Stomach (tissue), 4 donors: ENCODE measurements around the gene TBX15.

Experiments
- EP300 ChIP-seq: sonication (generic); formaldehyde crosslinking; IDR thresholded peaks from one replicate; pipeline ENCODE4 v1.6.1; 2017; ENCODE audit warnings: antibody characterized with exemption
- POLR2AphosphoS5 ChIP-seq, 3 donors: sonication (generic); formaldehyde crosslinking; IDR thresholded peaks; one replicate each; pipeline ENCODE4 v1.6.1; 2016; ENCODE audit warnings: antibody characterized with exemption in 3 of 3
- TF ChIP-seq, protein P1 (sequence below), 7 experiments: fragments of 450-650 bp in 4 of 7; fragments of 200-600 bp in 3 of 7; sonication (generic) in 3 of 7; IDR thresholded peaks; one replicate each; pipeline ENCODE4 v1.5.1; 2016 to 2019; ENCODE audit warnings: antibody characterized with exemption in 7 of 7, control low read depth in 2 of 7, mild to moderate bottlenecking in 1 of 7

DNA sequence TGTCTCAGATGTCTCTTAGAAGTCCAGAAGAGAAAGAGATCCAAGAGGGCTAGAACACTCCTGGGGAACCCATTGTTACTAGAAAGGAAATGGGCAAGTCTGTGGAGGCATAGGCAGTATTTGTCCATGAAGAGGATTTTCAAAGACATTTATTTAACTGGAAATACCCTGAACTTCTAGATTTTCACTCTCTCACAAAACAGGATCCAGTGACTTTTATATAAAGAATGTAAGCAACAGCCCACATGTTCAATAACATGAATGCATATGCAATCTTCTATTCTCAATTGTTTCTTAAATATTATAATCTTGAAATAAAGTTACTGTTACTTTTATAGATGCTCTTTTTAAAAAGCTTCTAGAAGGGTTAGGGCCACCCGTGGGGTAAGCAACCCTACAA lies 53.4 kb downstream of the TBX15 start:
- TF ChIP-seq POLR2AphosphoS5 (IDR thresholded peaks at IDR 0.05) (no peak), EP300 (no peak)
- TF ChIP-seq, protein P1, sequence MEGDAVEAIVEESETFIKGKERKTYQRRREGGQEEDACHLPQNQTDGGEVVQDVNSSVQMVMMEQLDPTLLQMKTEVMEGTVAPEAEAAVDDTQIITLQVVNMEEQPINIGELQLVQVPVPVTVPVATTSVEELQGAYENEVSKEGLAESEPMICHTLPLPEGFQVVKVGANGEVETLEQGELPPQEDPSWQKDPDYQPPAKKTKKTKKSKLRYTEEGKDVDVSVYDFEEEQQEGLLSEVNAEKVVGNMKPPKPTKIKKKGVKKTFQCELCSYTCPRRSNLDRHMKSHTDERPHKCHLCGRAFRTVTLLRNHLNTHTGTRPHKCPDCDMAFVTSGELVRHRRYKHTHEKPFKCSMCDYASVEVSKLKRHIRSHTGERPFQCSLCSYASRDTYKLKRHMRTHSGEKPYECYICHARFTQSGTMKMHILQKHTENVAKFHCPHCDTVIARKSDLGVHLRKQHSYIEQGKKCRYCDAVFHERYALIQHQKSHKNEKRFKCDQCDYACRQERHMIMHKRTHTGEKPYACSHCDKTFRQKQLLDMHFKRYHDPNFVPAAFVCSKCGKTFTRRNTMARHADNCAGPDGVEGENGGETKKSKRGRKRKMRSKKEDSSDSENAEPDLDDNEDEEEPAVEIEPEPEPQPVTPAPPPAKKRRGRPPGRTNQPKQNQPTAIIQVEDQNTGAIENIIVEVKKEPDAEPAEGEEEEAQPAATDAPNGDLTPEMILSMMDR (IDR thresholded peaks at IDR 0.05), result no peak
